NT2/D1 (cell line): Measurements from ENCODE around the gene CCSAP.

ENCODE experiments used
- DNase-seq: peaks from one replicate; pipeline ENCODE4 v3.0.0-alpha.2; 2011; ENCODE audit warnings: low read depth, low spot score
- H3K27me3 ChIP-seq: 2 replicates; pipeline ENCODE4 v1.6.0; 2011; ENCODE audit warnings: mild to moderate bottlenecking; ENCODE audit not compliant: insufficient read length, insufficient read depth
- H3K36me3 ChIP-seq: 2 replicates; pipeline ENCODE4 v1.6.1; 2011; ENCODE audit warnings: mild to moderate bottlenecking, low read length, mixed read lengths; ENCODE audit not compliant: insufficient read depth, insufficient read length
- H3K4me1 ChIP-seq: 2 replicates; pipeline ENCODE4 v1.5.1; 2011; ENCODE audit not compliant: insufficient read depth, insufficient read length
- H3K4me3 ChIP-seq: 2 replicates; pipeline ENCODE4 v1.5.1; 2011; ENCODE audit warnings: low read depth; ENCODE audit not compliant: insufficient read length
- H3K9ac ChIP-seq: 2 replicates; pipeline ENCODE4 v1.6.0; 2011; ENCODE audit warnings: low read depth; ENCODE audit not compliant: insufficient read length
- H3K9me3 ChIP-seq: 2 replicates; pipeline ENCODE4 v1.5.1; 2011; ENCODE audit warnings: mild to moderate bottlenecking, low read length; ENCODE audit not compliant: insufficient read depth
- SUZ12 ChIP-seq: IDR thresholded peaks from 2 replicates; pipeline ENCODE4 v1.6.1; 2011; ENCODE audit not compliant: insufficient read length, insufficient read depth; ENCODE audit errors: extremely low read depth
- YY1 ChIP-seq: IDR thresholded peaks from 2 replicates; pipeline ENCODE4 v1.6.1; 2011; ENCODE audit not compliant: insufficient read length, insufficient read depth
- ZNF274 ChIP-seq: IDR thresholded peaks from 2 replicates; pipeline ENCODE4 v1.6.1; 2011; ENCODE audit warnings: mild to moderate bottlenecking, low read depth, low read length

Gene CCSAP, protein sequence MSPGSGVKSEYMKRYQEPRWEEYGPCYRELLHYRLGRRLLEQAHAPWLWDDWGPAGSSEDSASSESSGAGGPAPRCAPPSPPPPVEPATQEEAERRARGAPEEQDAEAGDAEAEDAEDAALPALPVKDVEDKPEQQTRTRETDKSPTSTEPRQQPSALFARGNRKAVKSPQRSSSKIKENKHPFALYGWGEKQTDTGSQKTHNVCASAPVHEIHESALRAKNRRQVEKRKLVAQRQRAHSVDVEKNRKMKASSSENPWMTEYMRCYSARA

DNA sequence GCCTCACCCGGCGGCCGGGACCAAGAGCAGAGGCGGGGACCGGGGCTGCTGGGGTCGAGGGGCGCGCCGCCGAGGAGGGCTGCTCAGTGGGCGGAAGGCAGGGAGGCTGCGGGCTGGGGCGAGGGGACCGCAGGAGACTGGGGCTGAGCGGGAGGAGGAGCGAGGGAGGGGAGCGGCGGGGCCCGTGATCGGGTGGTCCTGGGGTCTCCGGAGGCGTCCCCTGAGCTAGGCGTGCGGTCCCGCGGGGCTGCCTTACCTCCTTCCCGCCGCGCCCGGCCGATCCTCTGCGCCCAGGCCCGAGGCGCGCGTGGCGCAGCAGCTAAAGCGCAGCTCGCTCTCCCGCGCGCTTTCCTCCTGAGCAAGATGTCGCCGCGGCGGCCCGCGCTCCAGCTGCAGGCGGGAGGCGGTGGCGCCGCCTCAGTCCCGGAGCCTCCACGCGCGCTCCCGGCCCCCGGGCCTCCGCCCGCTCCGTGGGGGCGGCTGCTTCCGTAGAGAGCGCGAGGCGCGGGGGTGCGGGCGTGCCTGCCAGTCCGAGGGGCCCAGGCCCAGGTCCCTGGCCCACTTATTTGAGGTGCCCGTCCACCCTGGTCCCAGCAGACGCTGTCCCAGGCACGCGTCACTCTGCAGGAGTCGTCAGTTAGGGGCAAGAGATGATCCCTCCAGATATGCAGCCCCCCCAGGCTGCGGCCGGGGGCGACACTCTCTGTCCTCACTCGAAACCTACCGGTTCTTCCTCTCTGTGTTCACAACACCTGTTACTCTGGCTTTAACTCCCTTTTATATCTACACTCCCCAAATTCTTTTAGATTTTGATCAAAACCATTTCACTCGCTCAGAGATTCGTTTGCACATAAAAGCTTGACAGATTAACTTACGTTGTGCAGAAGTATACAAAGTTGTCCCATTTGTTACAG lies at the start of gene CCSAP:
Gene CCSAP, minus strand, starts transcription at position 392 of the 914 bp plus-strand sequence. CDS start 582 bp downstream, outside the sequence.
- peaks cover 12% of the 10 kb centered on the region; the same call in 1 of the 2 replicates for H3K9me3 ChIP-seq
- peak within 1 kb of the TSS; percentile 80 for H3K4me3 ChIP-seq
- peak within 1 kb of the TSS; percentile 89 for H3K9ac ChIP-seq
- no peak for DNase-seq
- H3K36me3 ChIP-seq, result peaks cover 5% of the 10 kb centered on the region
- H3K4me1 ChIP-seq, result peaks cover 2% of the 10 kb centered on the region
- TF ChIP-seq SUZ12, result no peak
- no peak for TF ChIP-seq YY1
- TF ChIP-seq ZNF274, result no peak
- peaks cover 39% of the 10 kb centered on the region for H3K27me3 ChIP-seq

DNA sequence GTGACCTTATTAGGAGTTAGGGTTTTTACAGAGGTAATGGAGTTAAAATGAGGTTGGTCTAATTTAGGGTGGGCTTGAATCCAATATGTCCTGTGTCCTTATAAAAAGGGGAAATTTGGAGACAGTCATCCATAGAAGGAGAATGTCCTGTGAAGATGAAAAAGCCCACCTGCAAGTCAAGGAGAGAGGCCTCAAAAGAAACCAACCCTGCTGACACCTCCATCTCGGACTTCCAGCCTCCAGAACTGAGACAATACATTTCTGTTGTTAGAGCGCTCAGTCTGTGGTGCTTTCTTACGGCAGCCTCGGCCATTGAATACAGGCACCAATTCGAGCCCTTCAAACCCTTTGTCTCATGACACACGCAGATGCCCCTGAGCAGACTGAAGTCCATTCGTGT lies 47.3 kb upstream of the CCSAP start:
- no peak for DNase-seq
- Histone ChIP-seq H3K9ac (no peak overlapping the region), H3K36me3 (no peaks in the 10 kb centered on the region), H3K9me3 (no peaks in the 10 kb centered on the region), H3K4me3 (no peak overlapping the region), H3K27me3 (peaks cover 3% of the 10 kb centered on the region), H3K4me1 (no peaks in the 10 kb centered on the region)
- TF ChIP-seq YY1, result no peak
- TF ChIP-seq SUZ12, result no peak
- no peak for TF ChIP-seq ZNF274

DNA sequence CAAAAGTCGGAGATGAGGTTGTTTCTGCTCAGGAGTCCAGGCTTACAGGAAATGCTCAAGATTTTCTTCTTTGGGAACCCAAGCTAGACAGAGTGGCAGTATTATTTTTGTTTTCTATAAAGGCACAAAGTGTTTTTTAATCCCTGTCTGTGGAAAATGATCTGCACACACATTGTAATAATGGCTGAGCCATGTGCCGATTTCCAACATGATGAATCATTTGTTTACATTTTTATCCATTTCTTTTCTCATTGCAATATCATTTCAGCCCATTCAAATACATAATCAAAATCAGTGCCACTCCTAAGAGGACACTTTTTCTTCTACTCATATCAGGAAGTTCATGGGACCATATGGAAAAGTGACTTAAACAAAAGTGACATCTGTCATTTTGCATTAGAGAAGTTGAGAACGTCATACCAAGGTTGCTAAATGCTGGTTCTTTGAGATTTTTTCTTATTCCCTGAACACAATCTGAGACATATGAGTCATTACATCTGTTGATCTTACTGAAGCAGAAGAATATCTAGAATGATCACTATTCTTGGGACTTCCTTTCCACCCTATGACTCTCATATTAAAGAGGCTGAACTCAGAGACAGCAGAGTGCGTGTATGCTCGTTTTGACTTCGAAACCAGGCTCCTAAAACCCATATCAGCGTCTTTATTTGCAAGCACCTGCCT lies 46.2 kb upstream of the CCSAP start:
- no peak for TF ChIP-seq SUZ12
- TF ChIP-seq ZNF274, result no peak
- no peak for TF ChIP-seq YY1
- Histone ChIP-seq H3K36me3 (no peaks in the 10 kb centered on the region), H3K4me3 (no peak overlapping the region), H3K9me3 (no peaks in the 10 kb centered on the region), H3K4me1 (no peaks in the 10 kb centered on the region), H3K27me3 (peaks cover 3% of the 10 kb centered on the region), H3K9ac (no peak overlapping the region)
- DNase-seq, result no peak

DNA sequence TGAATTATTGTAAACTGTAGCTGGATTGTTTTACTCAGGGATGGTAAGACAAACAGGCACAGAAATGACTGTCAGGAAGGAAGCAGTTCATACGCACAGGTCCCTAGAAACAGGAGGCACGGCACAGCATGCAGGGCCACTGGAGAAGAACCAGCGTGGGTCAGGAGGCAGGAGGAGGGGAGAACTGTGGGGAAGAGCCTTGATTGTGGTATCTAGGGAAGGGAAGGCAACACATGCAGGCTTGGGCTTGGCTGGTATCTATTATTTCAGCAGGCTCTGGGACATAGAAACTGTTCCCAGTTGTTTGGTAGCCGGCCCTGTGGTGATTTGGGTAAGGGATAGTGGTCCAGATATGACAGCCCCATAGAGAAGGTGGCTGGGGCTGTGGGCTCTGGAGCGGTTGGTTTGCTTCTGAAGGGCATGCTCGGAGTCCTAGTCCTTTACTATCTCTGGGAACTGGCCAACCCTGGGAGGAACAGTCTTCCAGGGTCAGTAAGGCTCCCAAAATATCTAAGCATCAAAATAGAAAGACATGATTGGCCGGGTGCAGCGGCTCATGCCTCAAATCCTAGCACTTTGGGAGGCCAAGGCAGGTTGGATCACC lies 43.1 kb upstream of the CCSAP start:
- peaks cover 7% of the 10 kb centered on the region for H3K4me1 ChIP-seq
- peaks cover 3% of the 10 kb centered on the region for H3K27me3 ChIP-seq
- H3K4me3 ChIP-seq, result no peak overlapping the region
- DNase-seq, result no peak
- no peaks in the 10 kb centered on the region for H3K36me3 ChIP-seq
- no peaks in the 10 kb centered on the region for H3K9me3 ChIP-seq
- TF ChIP-seq YY1 (no peak), SUZ12 (no peak), ZNF274 (no peak)
- H3K9ac ChIP-seq, result no peak overlapping the region

DNA sequence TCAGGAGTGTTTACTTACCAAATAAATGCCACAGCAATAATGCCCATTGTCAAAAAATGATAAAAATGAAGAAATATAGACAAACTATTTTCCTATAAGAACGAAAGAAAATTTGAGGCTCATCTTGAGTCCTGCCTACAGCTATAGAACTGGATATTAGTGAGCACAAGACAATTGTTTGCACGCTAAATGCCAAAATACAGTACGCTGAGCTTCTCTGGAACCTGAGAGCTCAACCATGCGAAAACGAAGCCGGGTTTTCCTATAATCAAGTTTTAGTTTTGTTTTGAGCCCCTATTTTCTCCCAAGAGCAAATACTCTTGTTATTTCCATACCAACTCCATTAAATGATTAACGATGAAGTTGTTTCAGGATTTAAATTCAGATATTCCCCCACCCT lies 42.0 kb upstream of the CCSAP start:
- TF ChIP-seq ZNF274, result no peak
- no peak for TF ChIP-seq YY1
- no peak for TF ChIP-seq SUZ12
- no peaks in the 10 kb centered on the region for H3K9me3 ChIP-seq

DNA sequence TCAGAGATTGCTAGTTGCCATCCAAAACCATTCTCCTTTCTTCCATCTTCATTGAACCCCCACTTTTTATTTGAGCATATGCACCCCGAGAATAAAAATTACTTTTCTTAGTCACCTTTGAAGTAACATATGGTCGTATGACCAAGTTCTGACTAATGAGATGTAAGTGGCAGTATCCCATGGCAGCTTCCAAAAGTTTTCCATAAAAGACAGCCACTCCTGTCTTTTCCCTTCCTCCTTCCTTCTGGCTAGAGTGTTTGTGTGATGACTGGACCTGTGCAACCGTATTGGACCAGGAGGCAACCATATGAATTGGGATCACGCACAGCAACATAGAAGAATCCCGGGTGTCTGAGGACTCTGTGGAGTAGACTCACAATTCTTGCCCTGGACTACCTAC lies 41.1 kb upstream of the CCSAP start:
- no peaks in the 10 kb centered on the region for H3K9me3 ChIP-seq
- no peaks in the 10 kb centered on the region for H3K36me3 ChIP-seq
- H3K4me1 ChIP-seq, result peaks cover 12% of the 10 kb centered on the region
- no peaks in the 10 kb centered on the region for H3K27me3 ChIP-seq
- no peak overlapping the region for H3K9ac ChIP-seq
- no peak for DNase-seq
- no peak overlapping the region for H3K4me3 ChIP-seq
- TF ChIP-seq ZNF274, result no peak
- TF ChIP-seq SUZ12, result no peak
- no peak for TF ChIP-seq YY1

More for the DNA sequence above, 42.0 kb upstream of the CCSAP start:
- H3K4me1 ChIP-seq, result peaks cover 12% of the 10 kb centered on the region
- DNase-seq, result no peak
- no peaks in the 10 kb centered on the region for H3K27me3 ChIP-seq
- H3K36me3 ChIP-seq, result no peaks in the 10 kb centered on the region
- no peak overlapping the region for H3K9ac ChIP-seq
- no peak overlapping the region for H3K4me3 ChIP-seq
